ENCODE data around the gene PPA1. TPM values are rescaled to one million over a fixed set of nuclear protein-coding genes. Genes with fewer than 3 reads are reported as not detected.

PPA1 gene
- total and polyA plus RNA-seq, 2 donors (not counting 3 experiments of a cell fraction or from before 2014, with no cell fraction given): 63.5 to 140 TPM

GRCh38 chr10:70212879-70213278, 20.4 kb downstream of the PPA1 start:
- Histone ChIP-seq H3K27ac (ENCODE audit: insufficient read depth, low read depth, low read length) (no peak overlapping the region), H2AFZ (ENCODE audit: low read depth, low read length) (no peak overlapping the region), H3K4me2 (ENCODE audit: insufficient read depth, low read length) (no peak overlapping the region), H3K36me3 (ENCODE audit: control insufficient read depth in 2 of 2, extremely low read depth in 1 of 2, insufficient read depth in 2 of 2, low read length in 2 of 2) (peaks cover 6 to 20% of the 10 kb centered on the region in 2 experiments), H3K4me1 (ENCODE audit: control insufficient read depth, extremely low read depth, insufficient read depth, low read length) (no peaks in the 10 kb centered on the region), H3K9me3 (replicated peaks; ENCODE audit: control insufficient read depth, insufficient read depth, low read length) (no peaks in the 10 kb centered on the region), H3K9ac (replicated peaks; ENCODE audit: extremely low read depth, insufficient read depth, low read length) (no peak overlapping the region), H3K27me3 (ENCODE audit: control insufficient read depth in 2 of 2, insufficient read depth in 2 of 2, low read length in 2 of 2) (no peaks in the 10 kb centered on the region), H4K20me1 (replicated peaks; ENCODE audit: control insufficient read depth, extremely low read depth, insufficient read depth, low read length) (no peaks in the 10 kb centered on the region), H3K4me3 (replicated peaks in 1 of 3; ENCODE audit: insufficient read depth in 1 of 3, low read depth in 1 of 3, low read length in 3 of 3) (no peak overlapping the region), H3K79me2 (ENCODE audit: control insufficient read depth, insufficient read depth, low read length) (no peaks in the 10 kb centered on the region), H3K9me1 (replicated peaks; ENCODE audit: control insufficient read depth, extremely low read depth, insufficient read depth, low read length) (no peaks in the 10 kb centered on the region)
- dilution Hi-C loops (cut with MboI; ENCODE audit: extremely low pct_ligation_motif_present, low sequenced_read_pairs) (no loop called here), intact Hi-C loops (cut with micrococcal nuclease) (no loop called here)
- no peak for DNase-seq (ENCODE audit: low read depth, low spot score)
- no peak for FAIRE-seq
- no peak for TF ChIP-seq MYC (IDR thresholded peaks at IDR 0.05; ENCODE audit: low read depth, low read length)
- no peak for TF ChIP-seq POLR2AphosphoS5 (IDR thresholded peaks at IDR 0.05; ENCODE audit: insufficient read depth, low read depth, low read length)
- no peak for TF ChIP-seq FOS (IDR thresholded peaks at IDR 0.05; ENCODE audit: borderline replicate concordance, insufficient read depth, low read length)
- BruUV-seq (replicated peaks): no TSS peak
- CTCF ChIA-PET: no interaction called here
- POLR2A ChIA-PET: no interaction called here

GRCh38 chr10:70212277-70212676, 21.0 kb downstream of the PPA1 start:
- DNase-seq (ENCODE audit: low read depth, low spot score) (no peak), FAIRE-seq (no peak)
- Histone ChIP-seq H3K27ac (ENCODE audit: insufficient read depth, low read depth, low read length) (no peak overlapping the region), H3K9ac (replicated peaks; ENCODE audit: extremely low read depth, insufficient read depth, low read length) (no peak overlapping the region), H3K36me3 (ENCODE audit: control insufficient read depth in 2 of 2, extremely low read depth in 1 of 2, insufficient read depth in 2 of 2, low read length in 2 of 2) (peaks cover 6 to 20% of the 10 kb centered on the region in 2 experiments), H2AFZ (ENCODE audit: low read depth, low read length) (no peak overlapping the region), H3K9me3 (replicated peaks; ENCODE audit: control insufficient read depth, insufficient read depth, low read length) (no peaks in the 10 kb centered on the region), H3K9me1 (replicated peaks; ENCODE audit: control insufficient read depth, extremely low read depth, insufficient read depth, low read length) (no peaks in the 10 kb centered on the region), H3K79me2 (ENCODE audit: control insufficient read depth, insufficient read depth, low read length) (no peaks in the 10 kb centered on the region), H3K27me3 (ENCODE audit: control insufficient read depth in 2 of 2, insufficient read depth in 2 of 2, low read length in 2 of 2) (no peaks in the 10 kb centered on the region), H4K20me1 (replicated peaks; ENCODE audit: control insufficient read depth, extremely low read depth, insufficient read depth, low read length) (no peaks in the 10 kb centered on the region), H3K4me1 (ENCODE audit: control insufficient read depth, extremely low read depth, insufficient read depth, low read length) (no peaks in the 10 kb centered on the region), H3K4me2 (ENCODE audit: insufficient read depth, low read length) (no peak overlapping the region), H3K4me3 (replicated peaks in 1 of 3; ENCODE audit: insufficient read depth in 1 of 3, low read depth in 1 of 3, low read length in 3 of 3) (no peak overlapping the region)
- POLR2A ChIA-PET: no interaction called here
- dilution Hi-C loops (cut with MboI; ENCODE audit: extremely low pct_ligation_motif_present, low sequenced_read_pairs) (no loop called here), intact Hi-C loops (cut with micrococcal nuclease) (no loop called here)
- CTCF ChIA-PET: interaction anchor here (3.7 kb wide), 1 partner anchor 10 kb away, joined by 18 read pairs; no protein-coding TSS in a partner anchor
- TF ChIP-seq GATA2 (IDR thresholded peaks at IDR 0.05; ENCODE audit: insufficient read depth, insufficient read length, low read depth, low read length): no peak
- TF ChIP-seq FOS (IDR thresholded peaks at IDR 0.05; ENCODE audit: borderline replicate concordance, insufficient read depth, low read length): no peak
- no peak for TF ChIP-seq CTCF (IDR thresholded peaks at IDR 0.05; ENCODE audit: extremely low read depth in 1 of 2, insufficient read depth in 1 of 2, low read depth in 1 of 2, low read length in 2 of 2)
- TF ChIP-seq POLR2A (IDR thresholded peaks at IDR 0.05; ENCODE audit: low read depth, low read length): no peak
- TF ChIP-seq EZH2 (IDR thresholded peaks at IDR 0.05; ENCODE audit: borderline replicate concordance, low read depth, low read length, severe bottlenecking): no peak
- no peak for TF ChIP-seq MAX (IDR thresholded peaks at IDR 0.05; ENCODE audit: insufficient read depth, insufficient read length)
- no peak for TF ChIP-seq MYC (IDR thresholded peaks at IDR 0.05; ENCODE audit: low read depth, low read length)
- no peak for TF ChIP-seq POLR2AphosphoS5 (IDR thresholded peaks at IDR 0.05; ENCODE audit: insufficient read depth, low read depth, low read length)
- no peak for TF ChIP-seq JUN (IDR thresholded peaks at IDR 0.05; ENCODE audit: borderline replicate concordance, insufficient read depth, insufficient read length, low read depth)
- no TSS peak for BruUV-seq (replicated peaks)
